ENCODE data around the gene MYO5C. TPM values are rescaled to one million over a fixed set of nuclear protein-coding genes. Genes with fewer than 3 reads are reported as not detected.
A peak's percentile ranks its signal among the peaks of the same experiment; 100 is the strongest.

The MYO5C gene
- total and polyA plus RNA-seq, 2 of the 8 experiments (the other 6 are each of a cell fraction or from before 2014, with no cell fraction given), result 8.2 to 26.7 TPM

DNA sequence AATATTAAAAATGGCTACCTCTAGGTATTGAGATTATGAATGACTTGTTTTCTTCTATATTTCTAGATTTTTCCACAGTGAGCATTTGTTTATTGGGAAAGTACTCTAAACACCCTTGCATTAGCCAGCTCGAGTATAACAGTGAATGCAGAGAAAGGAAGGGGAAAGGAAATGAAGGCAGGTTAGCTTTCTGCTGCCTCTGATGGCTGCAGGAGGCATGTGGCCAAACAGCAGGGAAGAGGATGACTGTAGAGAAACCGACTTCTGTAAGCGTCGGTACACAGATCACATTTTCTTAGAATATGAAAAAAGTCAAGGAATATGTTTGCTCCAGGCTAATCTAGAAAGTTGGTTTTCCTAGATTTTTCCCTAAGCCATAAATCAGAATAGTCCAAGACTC is 124.2 kb downstream of the MYO5C start:
- Histone ChIP-seq H4K91ac (replicated peaks; ENCODE audit: insufficient read length, low read length) (no peak overlapping the region), H3K79me2 (ENCODE audit: control insufficient read depth in 1 of 2, insufficient read depth in 2 of 2, low read length in 2 of 2) (peaks cover 0 to 17% of the 10 kb centered on the region in 2 experiments; a peak in 2 of 4 replicates), H3K23me2 (ENCODE audit: low read depth, low read length) (no peaks in the 10 kb centered on the region), H3K9me3 (ENCODE audit: insufficient read depth in 2 of 2, low read depth in 1 of 2, low read length in 1 of 2) (0 out of 4 replicates have a peak, but pooled peaks cover 0 to 3% of the 10 kb centered on the region in 2 experiments), H3K18ac (ENCODE audit: extremely low read depth, low read length) (no peak overlapping the region), H3K4ac (replicated peaks; ENCODE audit: insufficient read length, low read depth, low read length) (no peak overlapping the region), H3K23ac (ENCODE audit: insufficient read length) (no peak overlapping the region), H2BK120ac (replicated peaks; ENCODE audit: low read depth, low read length) (no peak overlapping the region), H3K56ac (replicated peaks; ENCODE audit: insufficient read length, low read depth, low read length) (no peak overlapping the region), H3K36me3 (ENCODE audit: control insufficient read depth in 2 of 4, insufficient read depth in 4 of 4, low read length in 3 of 4) (no peaks in the 10 kb centered on the region; a peak in 1 of 8 replicates), H3K4me1 (replicated peaks in 1 of 4; ENCODE audit: control insufficient read depth in 3 of 4, insufficient read depth in 4 of 4, low read length in 3 of 4) (peaks cover 0 to 4% (median 0%) of the 10 kb centered on the region in 4 experiments; a peak in 1 of 7 replicates), H3K27me3 (replicated peaks in 1 of 4; ENCODE audit: control insufficient read depth in 3 of 4, extremely low read depth in 1 of 4, insufficient read depth in 3 of 4, low read length in 3 of 4) (no peaks in the 10 kb centered on the region), H4K5ac (ENCODE audit: insufficient read length, low read depth, low read length) (no peak overlapping the region), H3K14ac (ENCODE audit: insufficient read length) (no peak overlapping the region), H2BK5ac (ENCODE audit: low read depth, low read length) (no peak overlapping the region), H2AK5ac (ENCODE audit: low read depth, low read length) (no peak overlapping the region), H2AFZ (ENCODE audit: low read length) (no peak overlapping the region), H3K27ac (ENCODE audit: low read depth, low read length) (no peak overlapping the region), H4K8ac (ENCODE audit: extremely low read depth, insufficient read depth, low read length) (no peak overlapping the region), H4K20me1 (replicated peaks in 1 of 2; ENCODE audit: control insufficient read depth in 1 of 2, insufficient read depth in 2 of 2, low read length in 2 of 2) (peaks cover 1 to 3% of the 10 kb centered on the region in 2 experiments), H2BK12ac (ENCODE audit: low read depth, low read length) (no peak overlapping the region), H3K4me3 (ENCODE audit: extremely low read depth in 1 of 4, insufficient read depth in 2 of 4, low read depth in 3 of 4, low read length in 4 of 4) (no peak overlapping the region), H3K4me2 (ENCODE audit: insufficient read depth in 1 of 2, low read depth in 2 of 2, low read length in 2 of 2) (no peak overlapping the region), H2BK20ac (ENCODE audit: low read length) (no peak overlapping the region), H2BK15ac (ENCODE audit: low read length) (no peak overlapping the region), H3K9ac (replicated peaks in 1 of 4; ENCODE audit: extremely low read depth in 1 of 4, low read depth in 3 of 4, low read length in 3 of 4) (no peak overlapping the region), H3K79me1 (ENCODE audit: low read depth, low read length) (peaks cover 2% of the 10 kb centered on the region)
- peak in 1 of 2 experiments; percentile 27 for DNase-seq (ENCODE audit: low read depth in 1 of 2, low spot score in 2 of 2)
- WGBS, 2 experiments (ENCODE audit: extremely low coverage in 1 of 2, insufficient coverage in 1 of 2, insufficient read length in 1 of 2, insufficient replicate concordance in 2 of 2, low coverage in 1 of 2, low lambda C conversion rate in 2 of 2, missing lambda C conversion rate in 1 of 2), result 52% methylated on average over 4 of the region's 4 CpGs; no CpG with 5 or more reads in 1 of the 2 experiments
- POLR2A ChIA-PET (ENCODE audit: partially characterized antibody), result interaction anchor here (0.7 to 2.0 kb wide), 2 partner anchors 8 to 29 kb away, joined by 3 to 9 read pairs; no protein-coding TSS in a partner anchor
- no peak for FAIRE-seq
- CTCF ChIA-PET (ENCODE audit: partially characterized antibody), result interaction anchor here (0.8 to 11.2 kb wide), 10 partner anchors 7 to 56 kb away, joined by 3 to 95 read pairs (median 6); no protein-coding TSS in a partner anchor
- TF ChIP-seq, protein P1, sequence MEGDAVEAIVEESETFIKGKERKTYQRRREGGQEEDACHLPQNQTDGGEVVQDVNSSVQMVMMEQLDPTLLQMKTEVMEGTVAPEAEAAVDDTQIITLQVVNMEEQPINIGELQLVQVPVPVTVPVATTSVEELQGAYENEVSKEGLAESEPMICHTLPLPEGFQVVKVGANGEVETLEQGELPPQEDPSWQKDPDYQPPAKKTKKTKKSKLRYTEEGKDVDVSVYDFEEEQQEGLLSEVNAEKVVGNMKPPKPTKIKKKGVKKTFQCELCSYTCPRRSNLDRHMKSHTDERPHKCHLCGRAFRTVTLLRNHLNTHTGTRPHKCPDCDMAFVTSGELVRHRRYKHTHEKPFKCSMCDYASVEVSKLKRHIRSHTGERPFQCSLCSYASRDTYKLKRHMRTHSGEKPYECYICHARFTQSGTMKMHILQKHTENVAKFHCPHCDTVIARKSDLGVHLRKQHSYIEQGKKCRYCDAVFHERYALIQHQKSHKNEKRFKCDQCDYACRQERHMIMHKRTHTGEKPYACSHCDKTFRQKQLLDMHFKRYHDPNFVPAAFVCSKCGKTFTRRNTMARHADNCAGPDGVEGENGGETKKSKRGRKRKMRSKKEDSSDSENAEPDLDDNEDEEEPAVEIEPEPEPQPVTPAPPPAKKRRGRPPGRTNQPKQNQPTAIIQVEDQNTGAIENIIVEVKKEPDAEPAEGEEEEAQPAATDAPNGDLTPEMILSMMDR (IDR thresholded peaks at IDR 0.05; ENCODE audit: control extremely low read depth in 1 of 3, insufficient read depth in 1 of 3, low read depth in 1 of 3, low read length in 3 of 3), result peak; percentile 5 to 38 (median 8); a peak in 3 of 4 replicates
- TF ChIP-seq MAFK (IDR thresholded peaks at IDR 0.05; ENCODE audit: low read depth, low read length) (no peak), TAF1 (IDR thresholded peaks at IDR 0.05; ENCODE audit: low read depth, low read length) (no peak), RAD21 (IDR thresholded peaks at IDR 0.05 in 1 of 2, conservative IDR thresholded peaks at IDR 0.05 in 1 of 2; ENCODE audit: low read depth in 2 of 2, low read length in 2 of 2) (peak in 1 of 2 experiments; percentile 18; a peak in 1 of 4 replicates)
- TF ChIP-seq, protein P2, sequence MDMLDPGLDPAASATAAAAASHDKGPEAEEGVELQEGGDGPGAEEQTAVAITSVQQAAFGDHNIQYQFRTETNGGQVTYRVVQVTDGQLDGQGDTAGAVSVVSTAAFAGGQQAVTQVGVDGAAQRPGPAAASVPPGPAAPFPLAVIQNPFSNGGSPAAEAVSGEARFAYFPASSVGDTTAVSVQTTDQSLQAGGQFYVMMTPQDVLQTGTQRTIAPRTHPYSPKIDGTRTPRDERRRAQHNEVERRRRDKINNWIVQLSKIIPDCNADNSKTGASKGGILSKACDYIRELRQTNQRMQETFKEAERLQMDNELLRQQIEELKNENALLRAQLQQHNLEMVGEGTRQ (IDR thresholded peaks at IDR 0.05; ENCODE audit: low read length), result no peak
- TF ChIP-seq, protein P3, sequence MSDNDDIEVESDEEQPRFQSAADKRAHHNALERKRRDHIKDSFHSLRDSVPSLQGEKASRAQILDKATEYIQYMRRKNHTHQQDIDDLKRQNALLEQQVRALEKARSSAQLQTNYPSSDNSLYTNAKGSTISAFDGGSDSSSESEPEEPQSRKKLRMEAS (IDR thresholded peaks at IDR 0.05), result peak; percentile 32; the same call in 1 of the 2 replicates

All from H1 (cell line).